RWPE2 (cell line): ENCODE data around the gene COL27A1.

Source experiments
- ATAC-seq: fragments of 200-7000 bp; cut with Tn5 transposase; 3 replicates; pipeline ENCODE4 v1.9.1; 2021; ENCODE audit warnings: low read depth
- DNase-seq: peaks from one replicate; pipeline ENCODE4 v3.0.0-alpha.2; 2020; ENCODE audit warnings: low spot score
- H3K27ac ChIP-seq: fragments of 450-650 bp; 2 replicates; pipeline ENCODE4 v1.5.1; 2017; ENCODE audit warnings: mild to moderate bottlenecking; ENCODE audit not compliant: poor library complexity, severe bottlenecking
- H3K27me3 ChIP-seq: fragments of 250-450 bp; sonication (Bioruptor Pico); 2 replicates; pipeline ENCODE4 v1.5.1; 2021; ENCODE audit warnings: mild to moderate bottlenecking, moderate library complexity; ENCODE audit not compliant: insufficient read depth, poor library complexity, severe bottlenecking
- H3K36me3 ChIP-seq: fragments of 250-450 bp; sonication (Bioruptor Pico); 2 replicates; pipeline ENCODE4 v1.5.1; 2020; ENCODE audit warnings: low read depth, mild to moderate bottlenecking, moderate library complexity
- H3K4me1 ChIP-seq: fragments of 250-450 bp; sonication (Bioruptor Pico); 2 replicates; pipeline ENCODE4 v1.5.1; 2021; ENCODE audit warnings: mild to moderate bottlenecking, moderate library complexity; ENCODE audit not compliant: insufficient read depth, poor library complexity, severe bottlenecking
- H3K4me3 ChIP-seq: fragments of 250-450 bp; sonication (Bioruptor Pico); 2 replicates; pipeline ENCODE4 v1.5.1; 2021; ENCODE audit warnings: mild to moderate bottlenecking, moderate library complexity; ENCODE audit not compliant: severe bottlenecking
- H3K9me3 ChIP-seq: fragments of 250-450 bp; sonication (Bioruptor Pico); 2 replicates; pipeline ENCODE4 v1.5.1; 2021; ENCODE audit warnings: mild to moderate bottlenecking, moderate library complexity; ENCODE audit not compliant: severe bottlenecking
- TF ChIP-seq, protein P1 (sequence below): fragments of 450-650 bp; IDR thresholded peaks from one replicate; pipeline ENCODE4 v1.5.1; 2017; ENCODE audit warnings: mild to moderate bottlenecking, moderate library complexity; ENCODE audit not compliant: poor library complexity, severe bottlenecking

Gene COL27A1

DNA sequence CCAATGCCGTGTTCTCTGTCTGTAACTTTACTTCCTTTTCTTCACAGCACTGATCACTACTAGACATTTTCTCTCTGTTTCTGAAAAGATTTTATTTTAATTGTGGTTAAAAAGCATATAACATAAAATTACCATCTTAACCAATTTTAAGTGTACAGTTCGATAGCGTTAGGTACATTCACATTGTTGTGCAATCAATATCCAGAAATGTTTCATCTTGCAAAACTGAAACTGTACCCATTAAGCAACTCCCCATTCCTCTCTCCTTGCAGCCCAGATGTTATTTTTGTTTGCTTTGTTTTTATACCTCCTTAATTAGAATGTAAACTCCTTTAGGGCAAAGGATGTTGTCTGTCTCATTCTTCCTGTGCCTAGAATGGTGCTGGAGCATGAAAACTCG, 47.5 kb downstream of the COL27A1 start:
- no peak for DNase-seq
- TF ChIP-seq, protein P1, sequence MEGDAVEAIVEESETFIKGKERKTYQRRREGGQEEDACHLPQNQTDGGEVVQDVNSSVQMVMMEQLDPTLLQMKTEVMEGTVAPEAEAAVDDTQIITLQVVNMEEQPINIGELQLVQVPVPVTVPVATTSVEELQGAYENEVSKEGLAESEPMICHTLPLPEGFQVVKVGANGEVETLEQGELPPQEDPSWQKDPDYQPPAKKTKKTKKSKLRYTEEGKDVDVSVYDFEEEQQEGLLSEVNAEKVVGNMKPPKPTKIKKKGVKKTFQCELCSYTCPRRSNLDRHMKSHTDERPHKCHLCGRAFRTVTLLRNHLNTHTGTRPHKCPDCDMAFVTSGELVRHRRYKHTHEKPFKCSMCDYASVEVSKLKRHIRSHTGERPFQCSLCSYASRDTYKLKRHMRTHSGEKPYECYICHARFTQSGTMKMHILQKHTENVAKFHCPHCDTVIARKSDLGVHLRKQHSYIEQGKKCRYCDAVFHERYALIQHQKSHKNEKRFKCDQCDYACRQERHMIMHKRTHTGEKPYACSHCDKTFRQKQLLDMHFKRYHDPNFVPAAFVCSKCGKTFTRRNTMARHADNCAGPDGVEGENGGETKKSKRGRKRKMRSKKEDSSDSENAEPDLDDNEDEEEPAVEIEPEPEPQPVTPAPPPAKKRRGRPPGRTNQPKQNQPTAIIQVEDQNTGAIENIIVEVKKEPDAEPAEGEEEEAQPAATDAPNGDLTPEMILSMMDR: no peak
- Histone ChIP-seq H3K4me1 (no peaks in the 10 kb centered on the region), H3K4me3 (no peak overlapping the region), H3K27me3 (no peaks in the 10 kb centered on the region), H3K36me3 (peaks cover 7% of the 10 kb centered on the region; the same call in 1 of the 2 replicates), H3K9me3 (no peaks in the 10 kb centered on the region), H3K27ac (no peak overlapping the region)
- ATAC-seq: no peak

DNA sequence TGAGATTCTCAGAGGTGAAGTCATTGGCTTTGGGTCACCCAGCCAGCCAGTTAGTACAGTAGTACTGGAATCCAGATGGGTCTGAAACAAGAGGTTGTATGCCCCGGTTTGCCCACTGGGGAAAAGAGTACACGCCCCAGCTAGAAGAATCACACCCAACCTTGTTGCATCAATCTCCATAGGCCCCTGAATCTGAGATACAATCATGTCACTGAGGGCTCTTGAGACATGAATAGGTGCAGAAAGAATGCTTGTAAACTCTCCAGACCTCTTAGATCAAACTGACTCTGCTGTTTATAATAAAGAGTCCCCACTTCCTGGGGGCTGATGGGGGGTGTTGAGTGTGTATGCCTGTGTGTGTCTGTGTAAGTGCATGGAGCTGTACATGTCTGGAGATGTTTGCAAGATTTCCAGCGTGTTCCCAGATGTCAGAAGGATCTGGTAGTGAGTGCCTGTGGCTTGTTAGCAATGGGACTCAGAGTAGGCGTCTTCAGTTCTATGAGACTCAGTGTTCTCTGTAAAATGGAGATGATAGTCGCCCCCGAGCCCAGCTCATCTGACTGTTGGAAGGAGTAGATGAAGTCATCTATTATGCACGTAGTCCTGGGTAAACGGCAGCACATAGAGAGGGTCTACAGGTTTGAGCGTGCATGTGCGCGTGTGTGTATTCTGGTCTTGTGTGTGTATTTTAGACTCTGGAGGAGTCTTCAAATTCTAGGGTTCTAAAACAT, 48.2 kb downstream of the COL27A1 start:
- H3K4me3 ChIP-seq: no peak overlapping the region
- no peaks in the 10 kb centered on the region for H3K4me1 ChIP-seq
- ATAC-seq (peak; percentile 12; the same call in 1 of the 3 replicates), DNase-seq (no peak)
- H3K27me3 ChIP-seq: no peaks in the 10 kb centered on the region
- no peaks in the 10 kb centered on the region for H3K9me3 ChIP-seq
- TF ChIP-seq, protein P1: no peak
- H3K27ac ChIP-seq: no peak overlapping the region
- H3K36me3 ChIP-seq: peaks cover 3% of the 10 kb centered on the region; the same call in 1 of the 2 replicates

DNA sequence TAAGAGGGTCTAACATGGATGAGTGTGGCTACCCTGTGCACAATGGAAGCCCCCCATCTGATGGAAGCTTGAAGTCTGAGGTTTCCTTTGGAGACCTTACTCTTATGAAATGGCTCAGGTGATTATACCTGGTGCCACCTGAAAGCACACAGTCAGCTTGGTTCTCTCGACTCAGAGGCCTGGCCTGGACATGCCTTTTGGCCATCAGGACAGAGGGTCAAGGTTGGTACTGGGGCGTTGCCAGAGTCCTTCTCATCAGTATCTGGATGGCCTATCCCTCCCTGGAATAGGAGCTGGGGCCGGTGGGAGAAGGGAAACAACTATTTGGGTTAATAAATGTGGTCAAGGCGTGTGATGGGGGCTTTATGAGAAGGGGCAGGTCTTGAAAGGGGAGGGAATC, 48.9 kb downstream of the COL27A1 start:
- TF ChIP-seq, protein P1: no peak
- Histone ChIP-seq H3K36me3 (peaks cover 3% of the 10 kb centered on the region; the same call in 1 of the 2 replicates), H3K27ac (no peak overlapping the region), H3K4me3 (no peak overlapping the region), H3K27me3 (no peaks in the 10 kb centered on the region), H3K9me3 (no peaks in the 10 kb centered on the region), H3K4me1 (no peaks in the 10 kb centered on the region)
- ATAC-seq (no peak), DNase-seq (no peak)

DNA sequence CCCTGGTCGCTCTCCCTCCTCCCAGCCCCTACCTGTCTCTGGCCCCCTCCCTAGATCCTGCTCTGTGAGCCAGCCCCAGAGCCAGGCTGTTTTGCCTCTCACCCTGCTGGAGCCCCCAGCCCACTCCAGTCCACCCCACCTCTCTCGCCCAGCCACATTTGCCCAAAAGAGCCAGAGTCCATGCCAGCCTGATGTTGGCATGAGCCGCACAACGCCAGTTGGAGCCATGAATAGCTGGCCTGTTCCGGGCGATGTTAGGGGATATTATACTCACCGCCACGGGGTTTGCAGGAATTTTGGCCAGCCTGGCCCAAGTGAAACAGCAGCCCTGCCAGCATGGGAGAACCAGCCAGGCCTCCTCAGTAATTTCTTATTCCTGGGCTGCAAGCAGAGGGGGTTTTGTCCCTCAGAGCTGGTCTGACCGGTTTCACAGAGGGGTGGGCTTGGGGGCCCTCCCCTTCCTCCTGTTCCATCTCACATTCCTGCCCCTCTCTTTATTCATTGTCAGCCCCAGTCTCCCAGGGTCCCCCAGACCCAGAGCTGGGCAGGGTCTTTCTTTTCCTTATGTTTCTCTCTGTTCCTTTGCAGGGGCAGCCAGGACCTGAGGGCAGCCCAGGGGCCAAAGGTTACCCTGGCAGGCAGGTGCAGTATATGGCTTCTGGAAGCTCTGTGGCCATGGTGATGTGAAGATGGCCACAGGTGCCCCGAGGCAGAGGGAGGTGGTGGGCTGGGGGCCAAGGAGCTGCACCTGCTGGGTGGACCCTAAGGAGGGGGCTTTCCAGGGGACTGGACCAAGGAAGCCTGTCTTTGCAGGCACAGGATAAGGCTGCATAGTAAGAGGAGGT, 50.1 kb downstream of the COL27A1 start:
- TF ChIP-seq, protein P1: no peak
- H3K9me3 ChIP-seq: no peaks in the 10 kb centered on the region
- peaks cover 4% of the 10 kb centered on the region; the same call in 1 of the 2 replicates for H3K36me3 ChIP-seq
- H3K27ac ChIP-seq: no peak overlapping the region
- DNase-seq (no peak), ATAC-seq (no peak)
- no peak overlapping the region for H3K4me3 ChIP-seq
- no peaks in the 10 kb centered on the region for H3K27me3 ChIP-seq
- H3K4me1 ChIP-seq: no peaks in the 10 kb centered on the region
